Stimulated activated naive CD4-positive, alpha-beta T cell treated with Interleukin-2 at 50 U/mL for 16 hours (primary cell): ENCODE data around the gene PRLHR.
"Not testable (repeated sequence)": the region's sequence is repeated elsewhere in the genome, so short reads cannot be mapped to it uniquely, and the experiment has no call there.

ENCODE experiments used
- DNase-seq: peaks from one replicate; lab custom pipeline; 2025; lab: John Stamatoyannopoulos, UW

The PRLHR gene

GRCh38 chr10:118595598-118596425 is at the start of gene PRLHR:
PRLHR (minus strand) TSS chr10:118595648; CDS start chr10:118595244, 404 bp downstream.
- no peak for DNase-seq

DNA sequence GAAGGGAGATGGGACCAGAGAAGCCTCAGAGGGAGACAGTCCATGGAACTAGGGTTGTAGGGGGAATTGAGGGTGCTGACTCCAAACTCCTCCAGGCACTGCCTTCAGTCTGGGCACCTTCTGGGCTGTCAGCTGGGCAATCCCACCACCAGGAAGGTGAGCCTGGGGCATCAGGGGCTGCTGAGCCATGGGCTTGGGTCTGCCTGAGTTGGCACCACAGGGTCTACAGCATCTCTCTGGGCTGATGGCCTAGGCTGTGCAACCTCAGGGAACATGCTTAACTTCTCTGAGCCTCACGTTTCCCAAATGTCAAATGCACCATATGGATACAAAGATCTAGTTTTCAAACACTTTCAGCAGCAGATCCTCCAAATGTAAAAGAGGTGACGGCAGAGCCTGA is 46.8 kb upstream of the PRLHR start:
- DNase-seq, result no peak

- DNase-seq, result no peak
Measured at GRCh38 chr10:118638680-118639079, 43.2 kb upstream of the PRLHR start.

GRCh38 chr10:118635674-118636402 is 40.4 kb upstream of the PRLHR start:
- no peak for DNase-seq

GRCh38 chr10:118633786-118634185 is 38.3 kb upstream of the PRLHR start:
- DNase-seq, result no peak

DNA sequence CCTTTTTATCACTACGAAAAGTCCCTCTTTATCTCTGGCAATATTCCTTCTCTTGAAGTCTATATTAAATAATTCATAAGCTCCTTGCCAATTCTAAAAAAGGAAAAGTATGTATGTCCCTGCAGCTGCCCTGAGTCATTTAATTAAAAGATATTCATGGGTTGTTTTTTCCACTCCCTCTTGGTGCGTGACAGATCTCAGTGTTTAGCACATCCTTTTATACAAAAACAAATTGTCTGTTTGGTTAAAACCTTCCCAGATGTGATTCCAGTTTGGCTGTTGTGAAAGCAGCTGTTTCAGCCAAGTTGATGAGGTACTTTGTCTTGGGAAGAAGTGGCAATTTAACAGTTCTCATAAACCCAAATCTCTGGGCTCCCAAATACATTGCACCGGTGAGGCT is 33.8 kb upstream of the PRLHR start:
- no peak for DNase-seq

- no peak for DNase-seq
Measured at GRCh38 chr10:118628397-118628796, 32.9 kb upstream of the PRLHR start.

- no peak for DNase-seq
Measured at GRCh38 chr10:118626953-118627352, 31.5 kb upstream of the PRLHR start.

GRCh38 chr10:118625504-118625903 is 30.1 kb upstream of the PRLHR start:
- DNase-seq, result no peak

DNA sequence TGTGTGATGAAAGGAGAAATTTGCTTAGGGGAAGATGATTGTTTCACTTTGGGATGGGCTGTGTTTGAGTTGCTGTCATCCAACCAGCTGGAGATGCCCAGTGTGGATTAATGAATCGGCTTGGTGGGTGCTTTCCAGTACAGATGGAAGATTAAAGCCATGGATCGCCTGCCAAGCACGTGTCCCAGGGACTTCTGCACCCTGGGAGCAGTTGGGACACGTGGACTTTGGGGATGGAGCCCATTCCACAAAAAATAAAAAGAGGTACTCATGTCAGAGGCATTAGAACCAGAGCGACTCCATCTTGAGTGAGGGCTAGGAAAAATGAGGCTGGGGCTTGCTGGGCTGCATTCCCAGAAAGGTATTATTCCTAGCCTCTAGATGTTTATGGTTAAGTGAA is 29.3 kb upstream of the PRLHR start:
- DNase-seq, result no peak

DNA sequence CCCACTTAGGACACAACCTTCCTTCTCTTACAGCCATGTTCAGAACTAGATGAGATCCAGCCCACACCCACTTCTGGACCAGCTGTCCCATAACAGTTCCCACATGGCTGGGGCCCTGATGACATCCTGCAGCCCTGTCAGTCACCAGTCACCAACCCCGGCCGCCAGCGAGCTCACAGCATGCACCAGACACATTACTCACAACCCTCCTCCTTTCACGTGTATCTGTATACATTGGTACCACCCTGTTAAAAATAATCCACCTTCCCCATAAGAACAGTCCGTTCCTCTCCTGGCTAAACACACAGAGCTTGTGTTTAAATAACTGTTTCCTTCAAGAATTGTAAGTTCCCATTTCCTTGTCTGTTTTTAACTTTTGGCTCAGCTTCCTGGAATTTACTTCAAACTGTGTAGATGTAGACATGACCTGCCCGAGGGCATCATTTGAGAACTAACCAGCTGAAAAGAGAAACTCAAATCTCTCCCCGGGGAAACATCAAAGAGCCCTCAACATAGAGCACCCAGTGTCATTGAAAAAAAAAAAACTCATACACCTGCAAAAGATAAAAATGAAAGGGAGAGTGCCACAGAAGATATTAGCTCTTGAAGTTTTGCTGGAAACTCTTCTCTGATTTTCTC is 26.0 kb upstream of the PRLHR start:
- no peak for DNase-seq

DNA sequence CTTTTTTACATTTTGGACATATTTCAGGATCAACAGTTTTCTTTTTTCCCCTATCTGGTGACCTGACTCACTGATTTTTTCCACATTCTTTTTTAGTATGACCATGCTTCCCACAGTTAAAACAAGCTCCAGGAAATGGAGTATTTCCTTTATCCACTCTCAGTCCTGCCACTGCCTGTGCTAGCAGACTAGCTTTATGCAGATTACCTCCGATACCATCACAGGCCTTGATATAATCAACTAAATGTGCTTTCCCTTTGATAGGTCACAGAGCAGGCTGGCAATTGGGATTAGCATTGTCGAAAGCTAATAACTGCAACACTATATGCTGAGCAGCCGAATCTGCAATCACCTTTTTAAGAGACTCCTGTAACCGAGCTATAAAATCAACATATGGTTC is 18.4 kb upstream of the PRLHR start:
- DNase-seq, result not testable (repeated sequence)

DNA sequence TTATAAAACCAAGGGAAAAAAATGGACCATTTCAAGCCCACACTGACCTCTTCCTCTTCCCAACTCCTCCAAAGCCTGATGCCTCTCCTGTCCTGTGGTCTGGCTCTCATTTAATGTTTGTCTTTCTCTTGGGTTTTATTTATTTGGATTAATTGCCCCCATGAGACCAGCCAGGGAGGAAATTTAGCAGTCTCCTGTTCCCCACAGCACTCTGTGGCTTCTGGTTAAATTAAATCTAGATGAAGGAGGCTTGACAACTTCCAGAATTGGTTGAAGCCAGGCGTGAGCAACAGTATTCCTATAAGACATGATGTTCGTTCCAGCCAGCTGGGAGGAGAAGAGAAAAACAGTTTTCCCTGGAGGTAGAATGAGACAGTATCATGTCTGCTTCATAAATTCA is 15.1 kb upstream of the PRLHR start:
- DNase-seq, result no peak

- DNase-seq, result no peak
Measured at GRCh38 chr10:118607768-118608354, 12.4 kb upstream of the PRLHR start.

GRCh38 chr10:118605694-118606093 is 10.2 kb upstream of the PRLHR start:
- DNase-seq, result no peak

DNA sequence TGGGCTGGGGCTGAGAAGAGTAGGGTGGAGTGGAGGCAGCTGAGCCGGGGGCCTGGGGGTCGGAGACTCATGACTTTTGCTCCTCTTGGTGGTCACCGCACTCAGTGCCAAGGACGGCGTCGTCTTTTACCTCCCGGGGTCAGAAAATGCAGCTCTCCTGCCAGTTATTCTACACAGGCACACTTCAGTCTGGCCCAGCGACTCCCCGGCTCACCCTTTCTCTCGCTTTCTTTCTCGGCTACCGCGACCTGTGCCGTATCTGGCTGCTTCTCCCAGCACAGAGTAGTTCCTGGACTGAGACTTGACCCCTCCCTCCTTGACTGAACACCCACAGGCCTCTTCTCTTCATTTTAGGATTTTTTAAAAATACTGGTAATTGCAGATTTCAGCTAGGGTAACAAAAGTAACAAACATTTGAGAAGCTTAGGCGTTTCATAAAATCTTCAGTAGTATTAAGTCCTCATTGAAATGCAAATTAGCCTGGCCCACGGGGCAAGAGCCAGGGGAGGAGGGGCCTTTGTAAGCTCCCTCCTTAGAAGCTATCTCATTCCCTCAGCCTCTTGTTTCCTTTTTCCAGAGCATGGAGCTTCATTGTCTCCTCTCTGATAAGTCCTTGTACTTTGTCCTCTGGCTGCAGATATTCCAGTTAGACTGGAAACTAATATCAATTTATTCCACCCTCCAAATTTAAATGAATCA is 1.1 kb upstream of the PRLHR start:
- DNase-seq, result no peak

- no peak for DNase-seq
Measured at GRCh38 chr10:118595064-118595420, 406 bp downstream of the PRLHR start.

DNA sequence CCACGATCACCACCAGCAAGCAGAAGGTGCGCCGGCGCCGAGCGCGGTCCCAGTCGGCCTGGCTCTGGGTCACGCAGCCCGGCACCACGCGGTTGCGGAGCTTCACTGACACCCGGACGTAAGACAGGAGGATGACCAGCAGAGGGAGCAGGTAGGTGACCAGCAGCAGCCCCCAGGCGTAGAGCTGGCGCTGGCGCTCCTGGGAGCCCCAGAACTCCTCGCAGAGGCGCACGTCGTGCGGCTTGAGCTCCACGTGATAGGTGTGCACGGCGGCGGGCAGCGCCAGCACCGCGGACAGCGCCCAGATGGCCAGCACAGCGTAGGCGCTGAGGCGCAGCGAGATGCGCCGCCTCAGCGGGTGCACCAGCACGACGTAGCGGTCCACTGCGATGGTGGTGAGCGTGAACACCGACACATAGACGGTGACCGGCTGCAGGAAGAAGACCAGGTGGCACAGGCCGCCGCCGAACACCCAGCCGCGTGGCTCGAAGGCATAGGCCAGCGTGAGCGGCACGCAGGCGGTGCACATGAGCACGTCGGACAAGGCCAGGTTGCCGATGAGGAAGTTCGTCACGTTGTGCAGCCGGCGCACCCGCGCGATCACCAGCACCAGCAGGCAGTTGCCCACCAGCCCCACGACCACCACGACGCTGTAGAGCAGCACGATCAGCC is 920 bp downstream of the PRLHR start:
- DNase-seq, result no peak

GRCh38 chr10:118592675-118593330 is 2.6 kb downstream of the PRLHR start:
- DNase-seq, result no peak

GRCh38 chr10:118590334-118590733 is 5.1 kb downstream of the PRLHR start:
- no peak for DNase-seq
